Stimulated activated CD4-positive, alpha-beta T cell treated with anti-CD3 and anti-CD28 coated beads, Interleukin-2, amount 100 ng/mL, for 24 hours (primary cell): ENCODE results near the gene NANOS3.

Experiments
- DNase-seq, 2 donors: peaks; one replicate each; pipeline ENCODE4 v3.0.0-alpha.2; 2020

Gene NANOS3

GRCh38 chr19:13864667-13865570 lies 12.0 kb upstream of the NANOS3 start:
- DNase-seq = no peak

- no peak for DNase-seq
These were observed 11.1 kb upstream of the NANOS3 start for GRCh38 chr19:13865571-13866462.

DNA sequence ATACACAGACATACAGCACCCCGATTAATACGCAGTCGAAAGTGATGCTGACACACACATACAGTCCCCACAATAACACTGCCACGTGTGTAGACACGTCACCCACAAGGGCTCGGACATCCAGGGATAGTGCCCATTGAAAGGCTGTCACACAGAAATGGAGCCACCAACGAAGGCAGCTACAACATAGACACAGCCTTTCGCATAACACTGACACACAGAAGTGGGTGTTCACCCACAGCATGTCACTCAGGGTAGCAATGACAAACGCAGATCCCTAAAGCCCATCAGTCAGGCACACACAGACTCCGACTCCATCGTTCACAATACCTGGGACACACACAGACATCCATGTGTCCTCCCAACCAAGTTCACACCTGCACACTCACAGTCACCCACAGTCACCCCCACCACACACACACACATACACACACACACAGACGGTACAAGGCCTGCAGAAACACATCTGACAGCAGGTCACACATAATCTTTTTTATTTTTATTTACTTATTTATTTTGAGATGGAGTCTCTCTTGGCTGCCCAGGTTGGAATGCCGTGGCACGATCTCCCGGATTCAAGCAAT lies 10.4 kb upstream of the NANOS3 start:
- no peak for DNase-seq

- no peak for DNase-seq
These were observed 8.3 kb upstream of the NANOS3 start for GRCh38 chr19:13868663-13869062.

GRCh38 chr19:13869281-13869680 lies 7.7 kb upstream of the NANOS3 start:
- no peak for DNase-seq

DNA sequence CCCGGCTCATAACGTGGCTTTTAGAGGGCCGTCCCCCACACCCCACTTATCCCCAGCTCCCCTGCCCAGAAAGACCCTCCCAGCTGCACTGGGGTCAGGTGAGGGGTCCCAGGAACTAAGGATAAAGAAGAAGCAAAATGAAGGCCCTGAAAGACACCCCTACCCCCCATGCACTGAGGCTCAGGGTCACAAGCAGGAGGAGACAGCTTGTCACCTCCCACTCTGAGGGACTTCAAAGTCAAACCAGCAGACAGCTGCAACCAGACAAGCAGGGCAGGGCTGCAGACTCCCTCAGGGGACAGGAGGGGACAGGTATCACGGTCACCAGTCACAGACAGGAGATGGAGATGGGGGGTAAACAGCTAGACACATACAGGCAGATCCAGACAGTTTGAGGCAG lies 6.1 kb upstream of the NANOS3 start:
- DNase-seq = no peak

DNA sequence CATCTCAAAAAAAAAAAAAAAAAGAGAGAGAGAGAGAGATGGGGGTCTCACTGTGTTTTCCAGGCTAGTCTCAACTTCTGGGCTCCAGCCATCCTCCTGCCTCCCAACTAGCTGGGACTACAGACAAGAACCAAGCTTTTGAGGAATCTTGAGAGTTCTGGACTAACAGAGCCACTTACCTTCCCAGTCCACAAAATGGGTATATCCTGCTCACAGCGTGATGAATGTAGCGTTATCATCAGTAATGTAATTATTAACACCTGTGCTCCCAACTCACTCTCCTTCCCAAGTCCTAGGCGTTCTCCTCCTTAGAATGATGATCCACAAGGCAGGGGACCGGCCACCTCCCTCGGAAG lies 4.6 kb upstream of the NANOS3 start:
- no peak for DNase-seq

DNA sequence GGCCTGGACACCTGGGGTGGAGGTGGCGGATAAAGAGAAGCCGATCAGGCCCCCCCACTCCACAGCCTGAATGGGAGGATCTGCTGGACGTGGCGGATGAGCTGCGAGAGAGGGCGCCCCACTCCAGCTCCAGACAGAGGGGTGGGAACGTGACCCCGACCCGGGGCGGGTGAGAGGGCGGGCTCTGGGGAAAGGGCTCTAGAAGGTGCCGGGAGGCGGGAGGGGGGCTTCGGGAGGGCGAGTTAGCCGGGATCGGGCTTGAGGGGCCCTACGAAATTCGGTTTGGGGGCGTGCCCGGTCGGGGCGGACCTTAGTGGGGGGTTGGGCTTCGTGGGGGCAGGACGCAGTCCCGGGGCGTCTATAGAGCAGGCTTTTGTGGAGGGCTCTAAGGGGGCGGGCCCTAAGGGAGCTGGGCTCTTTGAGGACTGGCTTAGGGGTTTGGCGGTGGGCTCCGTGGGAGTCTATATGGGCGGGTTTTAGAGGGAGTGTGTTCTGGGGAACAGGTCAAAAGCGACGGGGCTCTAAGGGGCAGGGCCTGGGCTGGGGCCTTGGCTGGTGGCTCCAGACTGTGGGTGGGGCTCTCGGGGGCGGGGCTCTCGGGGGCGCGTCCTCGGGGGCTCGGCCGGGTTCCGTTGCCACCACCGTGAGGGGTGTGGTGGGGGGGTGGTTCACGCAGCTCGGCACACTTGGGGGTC lies 4.1 kb upstream of the NANOS3 start:
- peak in 1 of 2 donors; percentile 37 for DNase-seq

DNA sequence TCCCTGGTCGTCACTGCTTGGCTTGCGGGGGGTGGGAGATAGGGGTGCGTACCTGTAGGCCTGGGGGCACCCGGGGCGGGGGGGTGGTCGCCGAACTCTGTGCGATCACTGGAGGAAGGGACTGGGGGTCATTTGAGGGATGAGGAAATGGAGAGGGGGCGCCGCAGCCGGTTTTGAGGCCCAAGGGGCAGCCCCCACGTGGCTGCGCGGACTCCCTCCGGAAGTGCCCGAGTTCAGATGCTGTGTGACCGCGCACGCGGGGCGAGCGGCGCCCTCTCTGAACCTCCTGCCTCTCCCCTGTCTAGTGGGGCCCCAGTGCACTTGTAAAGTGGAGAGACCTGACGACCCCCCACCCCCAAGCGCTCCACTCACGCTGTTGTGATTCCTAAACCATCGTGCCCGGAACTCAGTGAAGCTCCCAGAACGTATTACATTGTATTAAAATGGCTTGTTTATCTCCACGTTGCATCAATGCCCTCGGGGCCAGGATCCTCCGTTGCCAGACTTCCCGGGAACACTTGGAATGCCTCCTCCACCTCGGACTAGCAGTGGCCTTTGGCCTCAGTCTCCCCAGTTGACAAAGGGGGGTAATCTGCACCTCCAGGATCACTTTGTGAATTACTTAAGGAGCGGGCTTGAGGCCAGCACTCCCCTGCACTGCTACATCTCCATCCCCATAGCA lies 3.0 kb upstream of the NANOS3 start:
- no peak for DNase-seq

DNA sequence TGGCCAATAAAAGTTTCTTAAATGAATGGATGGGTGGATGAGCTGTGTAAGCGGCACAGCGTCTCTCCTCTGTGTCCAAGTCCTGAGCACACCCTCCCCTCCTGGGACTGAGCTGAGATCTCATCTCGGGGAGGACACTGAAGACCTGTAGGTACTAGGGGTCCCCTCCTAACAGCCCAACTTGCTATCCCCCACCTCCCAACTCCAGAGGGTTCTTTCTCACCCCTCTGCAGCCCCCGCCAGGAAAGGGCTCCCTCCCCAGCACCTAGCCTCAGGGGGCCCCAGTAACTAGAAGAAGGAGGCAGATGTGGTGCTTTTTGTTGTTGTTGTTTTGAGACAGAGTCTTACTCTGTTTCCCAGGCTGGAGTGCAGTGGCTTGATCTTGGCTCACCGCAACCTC lies 1.1 kb upstream of the NANOS3 start:
- DNase-seq = no peak

GRCh38 chr19:13877303-13877702 lies 369 bp downstream of the NANOS3 start:
- no peak for DNase-seq

GRCh38 chr19:13880059-13881043 lies 3.4 kb downstream of the NANOS3 start:
- peak; percentile 99 to 100 for DNase-seq

DNA sequence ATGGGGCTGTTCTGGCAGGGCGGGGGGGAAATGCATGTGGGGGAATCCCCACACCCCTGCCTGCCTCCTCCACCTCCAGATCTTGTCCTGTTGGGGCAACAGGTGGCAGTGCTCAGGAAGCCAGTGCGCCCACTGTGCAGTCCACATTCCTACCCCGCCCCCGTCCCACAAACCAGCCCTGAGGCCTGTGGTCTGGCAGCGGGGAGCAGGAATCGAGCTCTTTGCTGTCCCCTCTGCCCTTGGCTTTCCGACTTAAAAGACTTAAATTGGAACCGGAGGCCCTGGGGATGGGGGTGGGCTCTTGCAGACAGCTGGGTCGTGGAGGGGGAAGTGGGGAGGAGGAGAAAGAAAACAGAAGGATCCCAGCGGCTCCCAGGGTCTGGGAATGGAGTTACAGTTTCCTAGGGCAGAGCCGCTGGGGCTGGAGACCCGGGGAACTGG lies 4.3 kb downstream of the NANOS3 start:
- DNase-seq = peak in 1 of 2 donors; percentile 32

DNA sequence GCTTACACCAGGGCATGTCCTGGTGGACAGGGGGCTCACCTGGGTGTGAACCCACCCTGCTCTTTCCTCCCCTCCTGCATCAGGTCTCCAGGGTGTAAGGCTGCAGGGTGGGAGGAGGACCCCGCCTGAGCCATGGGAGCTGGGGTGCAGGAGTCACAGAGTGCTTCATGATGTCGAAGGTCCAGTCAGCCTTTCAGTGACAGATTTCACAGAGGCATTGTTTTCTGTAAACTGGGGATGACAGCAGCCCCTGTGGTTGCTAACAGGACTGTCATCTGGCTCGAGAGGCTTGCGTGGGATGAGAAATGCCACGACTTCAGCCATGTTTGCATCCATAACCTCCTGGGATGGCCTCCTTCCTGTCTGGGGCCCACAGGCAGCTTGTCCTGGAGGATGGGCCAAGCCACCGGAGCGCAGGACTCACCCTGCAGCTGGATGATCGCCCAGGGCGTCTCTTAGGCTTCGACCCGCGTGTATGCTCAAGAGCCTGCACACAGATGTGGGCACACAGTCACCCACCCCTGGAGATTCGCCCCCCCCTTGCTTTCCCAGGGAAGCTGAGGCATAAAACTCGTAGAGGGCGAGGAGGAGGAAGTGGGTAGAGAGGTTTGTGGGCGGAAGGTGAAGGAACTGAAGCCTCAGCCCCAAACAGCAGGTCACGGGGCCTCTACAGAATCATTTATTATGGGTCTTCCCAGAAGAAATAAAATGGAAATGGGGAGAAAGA lies 4.9 kb downstream of the NANOS3 start:
- DNase-seq = peak; percentile 41 to 46

DNA sequence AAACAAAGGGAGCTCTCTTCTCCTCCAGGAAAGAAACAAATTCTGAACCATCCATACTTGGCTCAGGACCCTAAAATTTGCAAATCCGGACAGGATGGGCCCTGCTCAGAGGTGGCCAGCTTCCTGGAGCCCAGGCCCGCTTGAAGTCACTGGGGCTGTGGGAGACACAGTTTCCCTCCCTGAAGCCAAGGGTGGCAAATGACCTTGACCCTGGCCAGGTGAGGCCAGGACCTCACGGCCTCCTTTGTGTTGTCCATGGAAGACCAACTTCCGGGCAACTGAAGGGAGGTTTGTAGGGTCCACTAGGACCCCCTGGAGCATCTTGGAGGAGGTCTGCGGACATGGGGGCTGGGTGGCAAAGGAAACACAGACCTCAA lies 5.5 kb downstream of the NANOS3 start:
- no peak for DNase-seq

DNA sequence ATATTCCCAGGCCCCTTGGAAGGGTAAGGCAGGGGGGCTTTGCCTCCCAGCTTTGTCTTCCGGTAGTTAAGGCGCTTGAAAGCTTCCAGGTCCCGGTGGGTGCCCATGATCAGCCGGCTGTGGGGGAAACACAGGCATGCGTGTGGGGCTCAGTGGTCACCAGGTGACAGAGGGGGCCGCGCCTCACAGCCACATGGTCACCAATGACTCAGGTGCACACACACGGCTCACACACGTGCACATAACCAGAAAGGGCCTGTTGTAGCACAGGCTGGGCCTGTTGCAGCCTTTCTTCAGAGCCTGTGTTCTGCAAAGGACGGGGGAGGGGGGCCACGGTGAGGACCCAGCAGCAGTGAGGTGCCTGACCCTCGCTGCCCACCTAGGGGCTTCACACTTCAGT lies 5.9 kb downstream of the NANOS3 start:
- no peak for DNase-seq

GRCh38 chr19:13883516-13884064 lies 6.7 kb downstream of the NANOS3 start:
- no peak for DNase-seq

DNA sequence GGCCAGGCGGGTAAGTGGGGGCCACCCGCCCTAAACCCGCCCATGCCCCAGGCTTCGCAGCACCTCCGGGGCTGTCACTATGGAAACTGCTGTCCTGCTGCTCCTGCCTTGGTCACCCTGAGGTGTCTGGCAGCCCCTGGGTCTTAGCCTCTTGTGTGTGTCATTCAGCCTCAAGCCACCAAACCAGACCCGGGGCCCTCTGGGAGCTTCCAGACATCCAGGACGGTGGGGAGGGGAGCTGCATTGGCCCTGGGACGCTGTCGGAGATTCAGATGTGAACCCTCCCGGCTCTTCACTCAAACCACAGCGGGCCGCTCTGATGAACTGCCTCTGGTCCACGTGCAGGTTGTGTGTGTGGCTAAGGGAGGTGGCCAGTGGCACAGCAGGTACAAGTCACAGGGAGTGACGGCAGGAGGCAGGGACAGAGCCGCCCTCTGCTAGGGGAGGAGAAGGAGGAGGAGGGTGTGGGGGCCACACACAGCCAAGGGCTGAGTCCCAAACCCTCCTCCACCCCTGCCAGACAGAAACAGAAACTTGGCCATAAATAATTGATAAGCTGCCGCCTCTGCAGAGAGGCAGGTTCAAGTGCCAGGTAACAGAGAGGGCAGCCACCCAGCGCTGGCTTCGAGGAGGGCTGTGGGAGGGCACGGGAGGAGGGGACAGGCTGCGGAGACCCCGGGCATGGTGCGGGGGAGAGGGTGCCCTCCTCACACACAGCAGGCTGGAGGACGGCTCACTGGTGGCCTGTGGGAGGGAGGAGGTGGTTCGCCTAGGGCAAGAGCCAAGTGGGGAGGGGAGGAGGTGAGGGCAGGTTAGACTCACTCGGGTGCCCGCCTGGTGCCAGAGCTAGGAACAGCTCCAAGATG lies 8.0 kb downstream of the NANOS3 start:
- DNase-seq = no peak

DNA sequence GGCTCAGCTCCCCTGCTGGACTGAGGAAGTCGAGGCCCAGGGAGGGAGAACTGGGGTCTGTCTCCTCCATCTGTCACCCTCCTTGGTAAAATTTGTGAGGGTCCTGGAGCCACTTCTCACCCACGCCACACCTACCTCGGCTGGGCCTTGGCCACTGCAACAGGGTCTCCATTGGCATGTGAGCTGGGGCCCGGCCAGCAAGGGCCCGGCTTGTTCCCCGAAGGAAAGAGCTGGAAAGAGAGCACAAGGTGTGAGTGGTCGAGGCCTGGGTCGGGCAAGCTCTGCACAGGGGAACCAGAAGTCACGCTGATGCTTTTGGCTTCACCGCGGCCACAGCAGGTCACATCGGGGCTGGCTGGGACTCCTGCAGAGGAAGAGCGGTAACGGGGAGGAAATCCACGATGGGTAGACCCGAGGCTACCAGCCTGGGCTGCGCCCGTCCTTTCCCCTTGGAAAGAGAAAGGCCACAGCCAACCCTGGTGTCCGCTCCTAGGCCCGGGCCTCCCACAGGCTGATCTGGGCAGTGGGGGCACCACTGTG lies 9.0 kb downstream of the NANOS3 start:
- no peak for DNase-seq
